ENCODE data around the gene SDK2.
"Not testable (repeated sequence)": the region's sequence is repeated elsewhere in the genome, so short reads cannot be mapped to it uniquely, and the experiment has no call there.

SDK2 gene

GRCh38 chr17:73336408-73337329, 307.6 kb downstream of the SDK2 start:
- DNase-seq (ENCODE audit: low read depth in 2 of 3, low spot score in 2 of 3), result no peak

GRCh38 chr17:73335591-73336407, 308.4 kb downstream of the SDK2 start:
- no peak for DNase-seq (ENCODE audit: low read depth in 2 of 3, low spot score in 2 of 3)

- DNase-seq (ENCODE audit: low read depth in 2 of 3, low spot score in 2 of 3), result no peak
Observed at GRCh38 chr17:73334771-73335513, 309.3 kb downstream of the SDK2 start.

GRCh38 chr17:73333445-73333844, 310.8 kb downstream of the SDK2 start:
- not testable (repeated sequence) for DNase-seq (ENCODE audit: low read depth in 2 of 3, low spot score in 2 of 3)

GRCh38 chr17:73331060-73331459, 313.2 kb downstream of the SDK2 start:
- DNase-seq (ENCODE audit: low read depth in 2 of 3, low spot score in 2 of 3), result no peak

GRCh38 chr17:73327676-73328075, 316.6 kb downstream of the SDK2 start:
- no peak for DNase-seq (ENCODE audit: low read depth in 2 of 3, low spot score in 2 of 3)

- no peak for DNase-seq (ENCODE audit: low read depth in 2 of 3, low spot score in 2 of 3)
Observed at GRCh38 chr17:73325527-73325842, 318.8 kb downstream of the SDK2 start.

- DNase-seq (ENCODE audit: low read depth in 2 of 3, low spot score in 2 of 3), result no peak
Observed at GRCh38 chr17:73324711-73325526, 319.3 kb downstream of the SDK2 start.

GRCh38 chr17:73324160-73324475, 320.1 kb downstream of the SDK2 start:
- no peak for DNase-seq (ENCODE audit: low read depth in 2 of 3, low spot score in 2 of 3)

GRCh38 chr17:73323409-73324159, 320.7 kb downstream of the SDK2 start:
- no peak for DNase-seq (ENCODE audit: low read depth in 2 of 3, low spot score in 2 of 3)

GRCh38 chr17:73320601-73321264, 323.5 kb downstream of the SDK2 start:
- no peak for DNase-seq (ENCODE audit: low read depth in 2 of 3, low spot score in 2 of 3)

GRCh38 chr17:73319766-73320165, 324.5 kb downstream of the SDK2 start:
- DNase-seq (ENCODE audit: low read depth in 2 of 3, low spot score in 2 of 3), result no peak

GRCh38 chr17:73318836-73319235, 325.4 kb downstream of the SDK2 start:
- no peak for DNase-seq (ENCODE audit: low read depth in 2 of 3, low spot score in 2 of 3)

- no peak for DNase-seq (ENCODE audit: low read depth in 2 of 3, low spot score in 2 of 3)
Observed at GRCh38 chr17:73318427-73318813, 325.8 kb downstream of the SDK2 start.

GRCh38 chr17:73317513-73318426, 326.5 kb downstream of the SDK2 start:
- DNase-seq (ENCODE audit: low read depth in 2 of 3, low spot score in 2 of 3), result no peak

GRCh38 chr17:73316919-73317505, 327.2 kb downstream of the SDK2 start:
- no peak for DNase-seq (ENCODE audit: low read depth in 2 of 3, low spot score in 2 of 3)

GRCh38 chr17:73315471-73315870, 328.8 kb downstream of the SDK2 start:
- no peak for DNase-seq (ENCODE audit: low read depth in 2 of 3, low spot score in 2 of 3)

GRCh38 chr17:73313526-73314127, 330.6 kb downstream of the SDK2 start:
- no peak for DNase-seq (ENCODE audit: low read depth in 2 of 3, low spot score in 2 of 3)

Measured in activated CD8-positive, alpha-beta memory T cell treated with anti-CD3 and anti-CD28 coated beads for 48 hours (primary cell).